GM23338 (cell line): Measurements from ENCODE around the gene CRYBG1.

ENCODE experiments used
- CREB1 ChIP-seq: fragments of 250-450 bp; sonication (Bioruptor Pico); IDR thresholded peaks from 2 replicates; pipeline ENCODE4 v1.5.0; 2020; ENCODE audit warnings: low read depth, mild to moderate bottlenecking, moderate library complexity
- EZH2 ChIP-seq: fragments of 200-600 bp; sonication (generic); IDR thresholded peaks from one replicate; pipeline ENCODE4 v1.8.0; 2017; ENCODE audit warnings: antibody characterized with exemption, mild to moderate bottlenecking, low read depth; ENCODE audit not compliant: unreplicated experiment
- EZH2phosphoT487 ChIP-seq: fragments of 200-600 bp; sonication (generic); IDR thresholded peaks from one replicate; pipeline ENCODE4 v1.8.1; 2018; ENCODE audit warnings: antibody characterized with exemption; ENCODE audit not compliant: unreplicated experiment
- JUNB ChIP-seq: IDR thresholded peaks from one replicate; pipeline ENCODE4 v1.6.1; 2016; ENCODE audit warnings: antibody characterized with exemption; ENCODE audit not compliant: unreplicated experiment
- NANOG ChIP-seq: IDR thresholded peaks from 2 replicates; pipeline ENCODE4 v1.6.1; 2016; ENCODE audit warnings: antibody characterized with exemption, borderline replicate concordance
- POLR2AphosphoS5 ChIP-seq: IDR thresholded peaks from 2 replicates; pipeline ENCODE4 v1.6.1; 2016; ENCODE audit warnings: antibody characterized with exemption, low read depth
- STAT1 ChIP-seq: IDR thresholded peaks from one replicate; pipeline ENCODE4 v1.6.1; 2016; ENCODE audit warnings: antibody characterized with exemption; ENCODE audit not compliant: unreplicated experiment
- ZNF114 ChIP-seq: fragments of 250-450 bp; sonication (Bioruptor Pico); IDR thresholded peaks from 2 replicates; pipeline ENCODE4 v1.5.0; 2020; ENCODE audit warnings: mild to moderate bottlenecking, moderate library complexity
- TF ChIP-seq, protein P1 (sequence below), 2 experiments: fragments of 200-600 bp in 1 of 2; sonication (generic) in 1 of 2; conservative IDR thresholded peaks; 2 replicates each; pipeline versions ENCODE4 v1.5.1 to v1.6.1; 2016 to 2017; ENCODE audit warnings: antibody characterized with exemption in 2 of 2, low read depth in 2 of 2, mild to moderate bottlenecking in 2 of 2, moderate library complexity in 1 of 2
- TF ChIP-seq, protein P2 (sequence below): IDR thresholded peaks from one replicate; pipeline ENCODE4 v1.6.1; 2018; ENCODE audit warnings: antibody characterized with exemption; ENCODE audit not compliant: unreplicated experiment

DNA sequence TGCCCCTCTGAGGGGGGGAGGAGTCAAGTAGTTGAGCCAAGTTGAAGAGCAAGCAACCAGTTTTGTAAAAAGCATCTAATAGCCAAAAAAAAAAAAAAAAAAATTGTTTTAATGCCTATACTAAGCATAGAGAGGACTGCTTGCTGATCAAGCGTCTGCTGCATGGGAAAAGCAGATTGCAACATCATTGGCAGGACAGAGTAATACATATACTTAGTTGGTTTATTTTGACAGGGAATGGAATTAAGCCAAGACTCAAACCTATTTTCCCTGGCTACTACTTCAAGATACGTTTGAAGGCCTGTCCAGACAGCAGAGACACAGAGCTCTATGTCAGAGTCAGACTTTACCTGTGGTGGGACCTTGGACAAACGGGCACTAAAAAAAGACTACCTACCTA is 148.3 kb downstream of the CRYBG1 start:
- TF ChIP-seq POLR2AphosphoS5 (no peak), EZH2 (no peak), CREB1 (CRISPR knock-in tag) (no peak), STAT1 (no peak), NANOG (no peak), ZNF114 (no peak), JUNB (no peak), EZH2phosphoT487 (no peak)
- TF ChIP-seq, protein P1, sequence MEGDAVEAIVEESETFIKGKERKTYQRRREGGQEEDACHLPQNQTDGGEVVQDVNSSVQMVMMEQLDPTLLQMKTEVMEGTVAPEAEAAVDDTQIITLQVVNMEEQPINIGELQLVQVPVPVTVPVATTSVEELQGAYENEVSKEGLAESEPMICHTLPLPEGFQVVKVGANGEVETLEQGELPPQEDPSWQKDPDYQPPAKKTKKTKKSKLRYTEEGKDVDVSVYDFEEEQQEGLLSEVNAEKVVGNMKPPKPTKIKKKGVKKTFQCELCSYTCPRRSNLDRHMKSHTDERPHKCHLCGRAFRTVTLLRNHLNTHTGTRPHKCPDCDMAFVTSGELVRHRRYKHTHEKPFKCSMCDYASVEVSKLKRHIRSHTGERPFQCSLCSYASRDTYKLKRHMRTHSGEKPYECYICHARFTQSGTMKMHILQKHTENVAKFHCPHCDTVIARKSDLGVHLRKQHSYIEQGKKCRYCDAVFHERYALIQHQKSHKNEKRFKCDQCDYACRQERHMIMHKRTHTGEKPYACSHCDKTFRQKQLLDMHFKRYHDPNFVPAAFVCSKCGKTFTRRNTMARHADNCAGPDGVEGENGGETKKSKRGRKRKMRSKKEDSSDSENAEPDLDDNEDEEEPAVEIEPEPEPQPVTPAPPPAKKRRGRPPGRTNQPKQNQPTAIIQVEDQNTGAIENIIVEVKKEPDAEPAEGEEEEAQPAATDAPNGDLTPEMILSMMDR (conservative IDR thresholded peaks at IDR 0.05; ENCODE audit: low read depth in 2 of 2): no peak
- TF ChIP-seq, protein P2, sequence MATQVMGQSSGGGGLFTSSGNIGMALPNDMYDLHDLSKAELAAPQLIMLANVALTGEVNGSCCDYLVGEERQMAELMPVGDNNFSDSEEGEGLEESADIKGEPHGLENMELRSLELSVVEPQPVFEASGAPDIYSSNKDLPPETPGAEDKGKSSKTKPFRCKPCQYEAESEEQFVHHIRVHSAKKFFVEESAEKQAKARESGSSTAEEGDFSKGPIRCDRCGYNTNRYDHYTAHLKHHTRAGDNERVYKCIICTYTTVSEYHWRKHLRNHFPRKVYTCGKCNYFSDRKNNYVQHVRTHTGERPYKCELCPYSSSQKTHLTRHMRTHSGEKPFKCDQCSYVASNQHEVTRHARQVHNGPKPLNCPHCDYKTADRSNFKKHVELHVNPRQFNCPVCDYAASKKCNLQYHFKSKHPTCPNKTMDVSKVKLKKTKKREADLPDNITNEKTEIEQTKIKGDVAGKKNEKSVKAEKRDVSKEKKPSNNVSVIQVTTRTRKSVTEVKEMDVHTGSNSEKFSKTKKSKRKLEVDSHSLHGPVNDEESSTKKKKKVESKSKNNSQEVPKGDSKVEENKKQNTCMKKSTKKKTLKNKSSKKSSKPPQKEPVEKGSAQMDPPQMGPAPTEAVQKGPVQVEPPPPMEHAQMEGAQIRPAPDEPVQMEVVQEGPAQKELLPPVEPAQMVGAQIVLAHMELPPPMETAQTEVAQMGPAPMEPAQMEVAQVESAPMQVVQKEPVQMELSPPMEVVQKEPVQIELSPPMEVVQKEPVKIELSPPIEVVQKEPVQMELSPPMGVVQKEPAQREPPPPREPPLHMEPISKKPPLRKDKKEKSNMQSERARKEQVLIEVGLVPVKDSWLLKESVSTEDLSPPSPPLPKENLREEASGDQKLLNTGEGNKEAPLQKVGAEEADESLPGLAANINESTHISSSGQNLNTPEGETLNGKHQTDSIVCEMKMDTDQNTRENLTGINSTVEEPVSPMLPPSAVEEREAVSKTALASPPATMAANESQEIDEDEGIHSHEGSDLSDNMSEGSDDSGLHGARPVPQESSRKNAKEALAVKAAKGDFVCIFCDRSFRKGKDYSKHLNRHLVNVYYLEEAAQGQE: no peak
